ENCODE measurements around the gene NFXL1.
"Not testable (repeated sequence)": the region's sequence is repeated elsewhere in the genome, so short reads cannot be mapped to it uniquely, and the experiment has no call there.

The NFXL1 gene

DNA sequence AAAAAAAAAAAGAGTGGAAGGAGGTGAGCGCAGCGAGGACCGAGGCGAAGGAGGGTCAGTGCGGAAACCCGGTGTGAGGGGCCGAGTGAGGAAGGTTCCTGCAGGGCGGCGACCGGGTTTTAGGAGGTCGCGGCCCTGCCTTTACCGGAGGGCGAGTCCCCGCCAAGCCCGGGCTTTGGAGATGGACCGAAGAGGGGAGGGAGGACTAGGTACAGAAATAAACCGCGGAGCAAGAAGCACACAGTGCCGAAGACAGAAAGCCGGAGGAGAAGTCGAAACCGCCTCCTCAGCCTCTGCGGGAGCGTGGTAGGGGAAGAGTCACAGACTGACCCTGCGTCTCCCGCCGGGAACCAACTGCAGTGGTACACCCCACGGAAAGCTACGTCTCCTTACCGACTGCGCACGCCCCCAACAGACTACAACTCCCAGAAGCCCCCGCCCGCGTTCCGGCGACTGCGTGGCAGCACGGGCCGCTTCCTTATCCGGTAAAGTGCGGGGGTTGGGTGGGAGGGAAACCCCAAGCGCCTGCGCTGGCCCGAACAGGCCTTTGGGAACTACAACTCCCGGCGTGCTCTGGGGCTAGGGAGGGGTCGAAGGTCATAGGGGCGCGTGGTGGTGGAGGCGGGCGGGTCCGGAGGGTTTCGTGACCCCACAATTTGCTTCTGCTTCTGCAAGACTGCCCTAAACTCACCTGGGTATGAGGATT is at the start of gene NFXL1:
TSS of gene NFXL1 (minus strand) at position 364 of the 706 bp plus-strand sequence. CDS start 380 bp downstream, outside the sequence.
- peak; percentile 82 for DNase-seq

- DNase-seq, result no peak
Observed at GRCh38 chr4:47954677-47955076, 40.3 kb upstream of the NFXL1 start.

- DNase-seq, result no peak
Observed at GRCh38 chr4:47954245-47954644, 39.9 kb upstream of the NFXL1 start.

DNA sequence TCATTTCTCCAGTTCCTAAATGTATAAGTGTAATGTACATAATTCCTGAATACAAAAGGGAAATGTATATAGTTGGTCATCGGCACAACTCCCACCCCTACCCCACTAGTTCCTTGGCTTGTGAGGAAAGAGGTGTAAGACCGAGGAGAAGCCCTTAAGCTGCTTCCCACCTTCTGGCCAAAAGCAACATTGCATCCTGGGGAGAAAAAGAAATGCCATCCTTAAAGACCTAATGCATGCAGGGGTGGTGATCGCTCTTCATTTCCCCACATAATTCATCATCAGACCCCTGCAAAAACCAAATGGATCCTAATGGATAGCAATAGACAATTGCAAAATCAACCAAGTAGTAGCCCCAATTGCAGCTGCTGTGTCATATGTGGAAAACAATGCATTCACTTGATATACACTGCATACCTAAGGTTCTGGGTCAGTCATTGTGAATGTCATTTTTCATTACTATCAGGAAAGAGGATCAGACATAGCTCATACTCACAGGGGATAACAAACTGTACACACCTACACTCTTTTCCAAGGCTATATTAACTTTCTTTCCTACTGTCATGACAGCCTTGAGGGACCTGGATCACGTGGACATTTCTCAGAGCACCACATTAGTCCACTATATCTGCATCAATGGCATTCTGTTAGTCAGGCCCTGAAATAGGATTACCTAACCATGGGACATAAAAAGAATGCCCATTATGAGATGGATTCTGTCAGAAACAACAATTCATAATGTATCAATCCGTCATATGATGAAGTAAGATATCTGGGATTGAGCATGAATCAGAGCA is 31.7 kb upstream of the NFXL1 start:
- DNase-seq, result no peak

- no peak for DNase-seq
Observed at GRCh38 chr4:47942081-47942819, 27.9 kb upstream of the NFXL1 start.

DNA sequence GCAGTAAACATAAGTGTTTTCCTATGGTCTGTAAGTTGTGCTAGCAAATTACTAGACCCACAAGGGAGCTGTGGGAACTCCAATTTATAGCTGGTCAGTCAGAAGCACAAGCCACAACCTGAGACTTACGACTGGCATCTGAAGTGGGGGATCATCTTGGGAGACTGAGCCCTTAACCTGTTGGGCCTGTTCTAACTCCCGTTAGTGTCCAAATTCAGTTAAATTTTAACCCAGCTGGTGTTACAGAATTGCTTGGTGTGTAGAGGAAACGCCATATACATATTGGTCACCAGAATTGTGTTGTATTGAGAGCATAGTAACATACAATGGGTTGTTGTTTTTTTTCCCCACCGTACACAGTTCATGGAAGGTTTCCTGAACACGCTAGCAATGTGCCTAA is 25.1 kb upstream of the NFXL1 start:
- DNase-seq, result no peak

DNA sequence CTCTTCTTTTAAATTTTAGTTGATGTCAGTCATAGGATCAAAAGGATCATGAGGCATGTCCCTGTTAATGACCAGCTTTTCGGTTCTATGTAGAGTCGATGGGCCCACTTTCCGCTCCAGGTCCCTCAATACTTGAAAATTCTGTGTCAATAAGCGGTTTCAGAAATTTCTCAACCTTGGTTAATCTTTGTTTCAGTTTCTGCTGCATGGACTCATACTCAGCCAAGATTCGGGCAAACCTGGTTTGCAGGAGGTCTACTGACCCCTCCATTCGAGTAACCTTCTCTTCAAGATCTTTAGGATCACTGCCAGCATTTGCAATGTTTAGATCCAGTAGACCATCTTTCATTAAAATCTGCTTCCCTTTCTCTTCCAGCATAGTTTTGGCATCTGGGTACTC is 22.0 kb upstream of the NFXL1 start:
- no peak for DNase-seq

- no peak for DNase-seq
Observed at GRCh38 chr4:47933840-47934239, 19.5 kb upstream of the NFXL1 start.

GRCh38 chr4:47930971-47931804 is 16.8 kb upstream of the NFXL1 start:
- DNase-seq, result no peak

GRCh38 chr4:47929682-47930201 is 15.4 kb upstream of the NFXL1 start:
- no peak for DNase-seq

GRCh38 chr4:47926667-47927258 is 12.4 kb upstream of the NFXL1 start:
- no peak for DNase-seq

- DNase-seq, result not testable (repeated sequence)
Observed at GRCh38 chr4:47923261-47923608, 8.9 kb upstream of the NFXL1 start.

DNA sequence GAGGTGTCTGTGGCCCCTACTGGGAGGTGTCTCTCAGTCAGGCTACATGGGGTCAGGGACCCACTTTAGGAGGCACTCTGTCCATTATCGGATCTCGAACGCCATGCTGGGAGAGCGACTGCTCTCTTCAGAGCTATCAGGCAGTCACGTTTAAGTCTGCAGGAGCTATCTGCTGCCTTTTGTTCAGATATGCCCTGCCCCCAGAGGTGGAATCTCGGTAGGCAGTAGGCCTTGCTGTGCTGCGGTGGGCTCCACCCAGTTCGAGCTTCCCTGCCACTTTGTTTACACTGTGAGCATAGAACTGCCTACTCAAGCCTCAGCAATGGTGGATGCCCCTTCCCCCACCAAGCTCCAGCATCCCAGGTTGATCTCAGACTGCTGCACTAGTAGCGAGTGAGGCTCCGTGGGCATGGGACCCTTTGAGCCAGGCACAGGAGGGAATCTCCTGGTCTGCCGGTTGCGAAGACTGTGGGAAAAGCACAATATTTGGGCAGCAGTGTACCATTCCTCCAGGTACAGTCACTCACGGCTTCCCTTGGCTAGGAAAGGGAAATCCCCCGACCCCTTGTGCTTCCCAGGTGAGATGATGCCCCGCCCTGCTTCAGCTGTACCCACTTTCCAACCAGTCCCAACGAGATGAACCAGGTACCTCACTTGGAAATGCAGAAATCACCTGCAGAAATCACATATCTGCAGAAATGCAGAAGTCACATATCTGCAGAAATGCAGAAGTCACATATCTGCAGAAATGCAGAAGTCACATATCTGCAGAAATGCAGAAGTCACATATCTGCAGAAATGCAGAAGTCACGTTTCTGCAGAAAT is 8.3 kb upstream of the NFXL1 start:
- DNase-seq, result not testable (repeated sequence)

- not testable (repeated sequence) for DNase-seq
Observed at GRCh38 chr4:47917163-47917562, 2.8 kb upstream of the NFXL1 start.

- no peak for DNase-seq
Observed at GRCh38 chr4:47915378-47915777, 995 bp upstream of the NFXL1 start.

DNA sequence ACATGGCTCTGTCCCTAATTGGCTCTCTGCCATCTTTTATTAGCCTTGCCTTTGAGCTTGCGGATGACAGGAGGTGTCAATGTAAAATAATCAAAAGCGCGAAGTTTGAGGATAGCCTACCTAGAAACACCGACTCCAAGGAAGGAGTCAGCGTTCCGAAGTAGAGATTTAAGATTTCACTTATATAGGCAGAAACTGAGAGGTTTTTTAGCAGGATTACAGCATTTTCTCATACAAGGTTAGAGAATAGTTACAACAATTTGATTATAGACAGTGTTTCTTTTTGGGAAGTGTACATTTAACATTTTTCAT is 499 bp upstream of the NFXL1 start:
- no peak for DNase-seq

GRCh38 chr4:47913861-47914219 is 543 bp downstream of the NFXL1 start:
- no peak for DNase-seq

- DNase-seq, result no peak
Observed at GRCh38 chr4:47913330-47913729, 1.1 kb downstream of the NFXL1 start.

- no peak for DNase-seq
Observed at GRCh38 chr4:47907089-47907646, 7.2 kb downstream of the NFXL1 start.

DNA sequence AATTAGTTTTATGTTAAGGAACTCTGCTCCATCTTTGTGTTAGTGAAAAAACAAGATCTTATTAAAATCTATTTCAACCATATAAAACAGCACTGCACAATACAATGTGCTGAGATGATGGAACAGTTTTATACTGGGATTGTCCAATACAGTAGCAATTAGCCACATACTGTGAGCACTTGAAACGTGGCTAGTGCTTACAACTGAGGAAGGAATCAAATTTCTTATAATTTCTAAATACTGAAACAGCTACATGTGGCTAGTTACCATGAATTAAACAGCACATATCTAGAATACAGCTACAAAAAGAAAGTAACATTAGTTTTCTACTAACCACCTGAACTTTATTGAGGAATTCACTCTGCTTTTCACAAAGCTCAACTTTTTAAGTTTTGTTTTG is 14.7 kb downstream of the NFXL1 start:
- no peak for DNase-seq

- DNase-seq, result no peak
Observed at GRCh38 chr4:47891928-47892327, 22.5 kb downstream of the NFXL1 start.
